Activated CD8-positive, alpha-beta T cell treated with anti-CD3 and anti-CD28 coated beads for 36 hours (primary cell): Measurements from ENCODE around the gene ZNF536. TPM values are rescaled to one million over a fixed set of nuclear protein-coding genes. Genes with fewer than 3 reads are reported as not detected.

ENCODE experiments used
- ATAC-seq: fragments of 200-7000 bp; cut with Tn5 transposase; one replicate; pipeline ENCODE4 v1.10.0; 2021; ENCODE audit warnings: mild to moderate bottlenecking, moderate library complexity
- CTCF ChIA-PET: fragments of 350-600 bp; sonication (Branson Sonifier 250); formaldehyde crosslinking; loops from one replicate; lab custom pipeline; 2021; ENCODE audit warnings: antibody characterized with exemption; lab: Charles Lee
- POLR2A ChIA-PET: fragments of 350-600 bp; sonication (Branson Sonifier 250); formaldehyde crosslinking; loops from one replicate; lab custom pipeline; 2021; ENCODE audit warnings: antibody characterized with exemption; lab: Charles Lee
- DNase-seq: peaks from one replicate; pipeline ENCODE4 v3.0.0-alpha.2; 2020
- H3K27ac Mint-ChIP-seq: one replicate; pipeline ENCODE4 v1.8.0; 2021; ENCODE audit warnings: mild to moderate bottlenecking, mixed read lengths
- H3K27me3 Mint-ChIP-seq: one replicate; pipeline ENCODE4 v1.8.0; 2021; ENCODE audit warnings: mixed read lengths
- H3K36me3 Mint-ChIP-seq: one replicate; pipeline ENCODE4 v1.8.0; 2021; ENCODE audit warnings: low read depth, mixed read lengths
- H3K4me1 Mint-ChIP-seq: one replicate; pipeline ENCODE4 v1.8.0; 2021; ENCODE audit warnings: low read depth, mixed read lengths
- H3K4me3 Mint-ChIP-seq: one replicate; pipeline ENCODE4 v1.8.0; 2021; ENCODE audit warnings: mild to moderate bottlenecking, moderate library complexity, mixed read lengths
- H3K9me3 Mint-ChIP-seq: one replicate; pipeline ENCODE4 v1.8.0; 2021; ENCODE audit warnings: mixed read lengths
- intact Hi-C: fragments of 100-400 bp; cut with micrococcal nuclease; formaldehyde crosslinking; loops from one replicate; pipeline ENCODE4 v1.10.0; 2022
- total RNA-seq, 2 experiments: library from RNA; stranded (reverse); gene quantifications; one replicate each; pipeline ENCODE4 v1.2.3, GENCODE V29; 2021
- TF ChIP-seq, protein P1 (sequence below): fragments of 200-600 bp; IDR thresholded peaks from one replicate; pipeline ENCODE4 v1.8.0; 2022; ENCODE audit warnings: antibody characterized with exemption, mild to moderate bottlenecking

ZNF536 gene
- total RNA-seq, 2 experiments from 2014 or later: not detected

GRCh38 chr19:30556230-30556711, 184.1 kb downstream of the ZNF536 start:
- POLR2A ChIA-PET: no interaction called here
- Mint-ChIP-seq H3K36me3 (no peaks in the 10 kb centered on the region), H3K27ac (no peak overlapping the region), H3K4me3 (no peak overlapping the region), H3K4me1 (no peaks in the 10 kb centered on the region), H3K27me3 (peaks cover 2% of the 10 kb centered on the region), H3K9me3 (no peaks in the 10 kb centered on the region)
- CTCF ChIA-PET: no interaction called here
- TF ChIP-seq, protein P1, sequence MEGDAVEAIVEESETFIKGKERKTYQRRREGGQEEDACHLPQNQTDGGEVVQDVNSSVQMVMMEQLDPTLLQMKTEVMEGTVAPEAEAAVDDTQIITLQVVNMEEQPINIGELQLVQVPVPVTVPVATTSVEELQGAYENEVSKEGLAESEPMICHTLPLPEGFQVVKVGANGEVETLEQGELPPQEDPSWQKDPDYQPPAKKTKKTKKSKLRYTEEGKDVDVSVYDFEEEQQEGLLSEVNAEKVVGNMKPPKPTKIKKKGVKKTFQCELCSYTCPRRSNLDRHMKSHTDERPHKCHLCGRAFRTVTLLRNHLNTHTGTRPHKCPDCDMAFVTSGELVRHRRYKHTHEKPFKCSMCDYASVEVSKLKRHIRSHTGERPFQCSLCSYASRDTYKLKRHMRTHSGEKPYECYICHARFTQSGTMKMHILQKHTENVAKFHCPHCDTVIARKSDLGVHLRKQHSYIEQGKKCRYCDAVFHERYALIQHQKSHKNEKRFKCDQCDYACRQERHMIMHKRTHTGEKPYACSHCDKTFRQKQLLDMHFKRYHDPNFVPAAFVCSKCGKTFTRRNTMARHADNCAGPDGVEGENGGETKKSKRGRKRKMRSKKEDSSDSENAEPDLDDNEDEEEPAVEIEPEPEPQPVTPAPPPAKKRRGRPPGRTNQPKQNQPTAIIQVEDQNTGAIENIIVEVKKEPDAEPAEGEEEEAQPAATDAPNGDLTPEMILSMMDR: no peak
- ATAC-seq (no peak), DNase-seq (no peak)
- intact Hi-C loops: no loop called here

DNA sequence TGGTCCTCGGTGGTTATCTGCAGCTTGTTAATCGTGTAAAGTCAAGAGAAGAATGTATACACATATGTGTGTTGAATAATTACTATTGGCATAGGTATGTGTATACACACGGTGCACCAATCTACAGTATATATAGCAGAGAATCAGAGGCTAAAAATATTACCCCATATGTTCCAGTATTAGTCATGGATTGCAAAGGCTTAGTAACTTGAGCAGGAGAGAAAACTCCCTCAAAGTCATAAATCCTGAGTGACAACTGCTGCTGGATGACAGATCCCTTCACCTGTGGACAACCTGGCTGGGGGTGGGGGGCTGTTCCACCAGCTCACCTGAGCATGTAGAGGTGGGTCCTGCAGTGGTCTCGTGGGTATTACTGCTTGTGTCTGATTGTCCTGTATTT, 185.0 kb downstream of the ZNF536 start:
- intact Hi-C loops: no loop called here
- H3K9me3 Mint-ChIP-seq: no peaks in the 10 kb centered on the region
- TF ChIP-seq, protein P1: no peak
- H3K27me3 Mint-ChIP-seq: peaks cover 2% of the 10 kb centered on the region
- ATAC-seq (no peak), DNase-seq (no peak)
- ChIA-PET POLR2A (no interaction called here), CTCF (no interaction called here)
- H3K4me1 Mint-ChIP-seq: no peaks in the 10 kb centered on the region
- H3K27ac Mint-ChIP-seq: no peak overlapping the region
- H3K36me3 Mint-ChIP-seq: no peaks in the 10 kb centered on the region
- H3K4me3 Mint-ChIP-seq: no peak overlapping the region

DNA sequence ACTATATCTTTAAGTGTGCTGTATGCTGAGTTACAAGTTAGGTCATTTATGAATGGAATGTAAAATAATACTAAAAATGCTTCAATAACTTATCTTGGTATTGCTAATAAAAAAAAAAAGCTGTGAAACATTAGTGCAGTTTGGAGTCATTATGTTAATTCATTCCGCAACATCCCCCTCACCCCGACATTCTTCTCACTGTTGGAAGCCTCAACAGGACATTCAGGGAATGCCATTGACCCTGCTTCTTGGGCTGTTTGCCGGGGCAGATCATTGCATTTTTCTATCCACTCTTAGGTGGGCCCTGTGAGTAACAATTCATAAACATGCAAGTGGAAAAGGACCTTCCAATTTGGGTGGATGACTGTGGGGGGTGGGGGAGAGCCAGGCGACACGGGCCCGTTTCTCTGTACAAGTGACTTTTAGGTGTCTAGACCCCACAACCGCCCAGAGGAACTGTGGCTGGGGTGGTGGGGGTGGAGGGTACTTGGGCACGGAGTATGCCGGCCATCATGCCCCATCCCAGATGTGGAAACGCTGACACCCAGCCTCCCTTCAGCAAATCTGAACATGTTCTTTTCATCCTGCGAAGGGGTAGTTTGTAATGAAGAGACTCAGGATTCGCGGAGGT, 185.9 kb downstream of the ZNF536 start:
- CTCF ChIA-PET: interaction anchor here (1.2 kb wide), 1 partner anchor 111 kb away, joined by 5 read pairs; no protein-coding TSS in a partner anchor
- H3K4me1 Mint-ChIP-seq: no peaks in the 10 kb centered on the region
- no peak for DNase-seq
- no peak for ATAC-seq
- H3K27me3 Mint-ChIP-seq: peaks cover 2% of the 10 kb centered on the region
- H3K4me3 Mint-ChIP-seq: no peak overlapping the region
- no peak overlapping the region for H3K27ac Mint-ChIP-seq
- intact Hi-C loops: no loop called here
- POLR2A ChIA-PET: no interaction called here
- no peaks in the 10 kb centered on the region for H3K9me3 Mint-ChIP-seq
- TF ChIP-seq, protein P1: no peak
- H3K36me3 Mint-ChIP-seq: no peaks in the 10 kb centered on the region

GRCh38 chr19:30558793-30559192, 186.6 kb downstream of the ZNF536 start:
- POLR2A ChIA-PET: no interaction called here
- no peak overlapping the region for H3K27ac Mint-ChIP-seq
- intact Hi-C loops: no loop called here

GRCh38 chr19:30559446-30559845, 187.3 kb downstream of the ZNF536 start:
- POLR2A ChIA-PET: no interaction called here
- no peaks in the 10 kb centered on the region for H3K4me1 Mint-ChIP-seq
- ATAC-seq: no peak

More at GRCh38 chr19:30558793-30559192, 186.6 kb downstream of the ZNF536 start:
- no peaks in the 10 kb centered on the region for H3K9me3 Mint-ChIP-seq
- DNase-seq (no peak), ATAC-seq (no peak)
- TF ChIP-seq, protein P1: no peak
- CTCF ChIA-PET: interaction anchor here (1.2 kb wide), 1 partner anchor 111 kb away, joined by 5 read pairs; no protein-coding TSS in a partner anchor
- H3K4me1 Mint-ChIP-seq: no peaks in the 10 kb centered on the region
- no peak overlapping the region for H3K4me3 Mint-ChIP-seq
- H3K27me3 Mint-ChIP-seq: peaks cover 2% of the 10 kb centered on the region
- H3K36me3 Mint-ChIP-seq: no peaks in the 10 kb centered on the region

More at GRCh38 chr19:30559446-30559845, 187.3 kb downstream of the ZNF536 start:
- Mint-ChIP-seq H3K27ac (no peak overlapping the region), H3K4me3 (no peak overlapping the region), H3K9me3 (no peaks in the 10 kb centered on the region), H3K36me3 (no peaks in the 10 kb centered on the region), H3K27me3 (peaks cover 2% of the 10 kb centered on the region)
- DNase-seq: no peak
- TF ChIP-seq, protein P1: no peak
- CTCF ChIA-PET: no interaction called here
- intact Hi-C loops: no loop called here
